HUES48 (cell line): ENCODE data around the gene CACNA2D2.
"Not testable (repeated sequence)": the region's sequence is repeated elsewhere in the genome, so short reads cannot be mapped to it uniquely, and the experiment has no call there.

Experiments
- H3K27ac ChIP-seq: one replicate; pipeline ENCODE4 v1.7.0; 2013; ENCODE audit warnings: low read depth, low read length, inconsistent platforms
- H3K27me3 ChIP-seq: 2 replicates; pipeline ENCODE4 v1.6.1; 2013; ENCODE audit warnings: mild to moderate bottlenecking, low read length; ENCODE audit not compliant: control insufficient read depth, insufficient read depth
- H3K36me3 ChIP-seq: 2 replicates; pipeline ENCODE4 v1.6.1; 2013; ENCODE audit warnings: low read length; ENCODE audit not compliant: control insufficient read depth, insufficient read depth
- H3K4me1 ChIP-seq: 2 replicates; pipeline ENCODE4 v1.6.1; 2013; ENCODE audit warnings: mild to moderate bottlenecking, low read length; ENCODE audit not compliant: control insufficient read depth, insufficient read depth
- H3K4me3 ChIP-seq: 2 replicates; pipeline ENCODE4 v1.5.1; 2013; ENCODE audit warnings: mild to moderate bottlenecking, low read depth, low read length
- H3K9ac ChIP-seq: 2 replicates; pipeline ENCODE4 v1.6.1; 2013; ENCODE audit warnings: mild to moderate bottlenecking, low read depth, low read length, moderate library complexity
- H3K9me3 ChIP-seq: 2 replicates; pipeline ENCODE4 v1.6.1; 2013; ENCODE audit warnings: low read length; ENCODE audit not compliant: control insufficient read depth, insufficient read depth

Gene CACNA2D2

GRCh38 chr3:50512908-50513307, 9.5 kb upstream of the CACNA2D2 start:
- not testable (repeated sequence) for H3K27me3 ChIP-seq, H3K27ac ChIP-seq, H3K9ac ChIP-seq, H3K9me3 ChIP-seq, H3K4me3 ChIP-seq, H3K36me3 ChIP-seq
- peaks cover 29% of the 10 kb centered on the region for H3K4me1 ChIP-seq

DNA sequence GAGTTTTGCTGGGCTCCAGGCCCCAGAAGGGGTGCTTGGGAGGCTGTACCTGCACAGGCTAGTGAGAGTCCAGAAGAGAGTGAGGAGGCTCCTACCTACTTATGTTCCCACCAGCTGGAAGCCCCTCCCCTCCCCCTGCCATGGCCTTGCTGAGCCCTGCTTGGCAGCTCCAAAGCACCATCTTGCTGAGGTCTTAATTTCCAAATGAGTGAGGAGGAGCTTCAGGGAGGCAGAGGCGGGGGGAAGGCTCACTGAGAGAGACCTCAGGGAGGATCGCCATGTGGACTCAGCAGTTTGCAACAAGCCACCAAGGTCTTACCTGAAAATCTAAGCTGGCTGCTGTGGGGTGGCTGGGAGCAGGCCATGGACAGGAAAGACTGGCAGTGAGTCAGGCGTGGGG, 8.7 kb upstream of the CACNA2D2 start:
- Histone ChIP-seq H3K9me3 (no peaks in the 10 kb centered on the region), H3K4me3 (no peak overlapping the region), H3K27ac (no peak overlapping the region), H3K36me3 (no peaks in the 10 kb centered on the region), H3K9ac (no peak overlapping the region), H3K4me1 (peaks cover 22% of the 10 kb centered on the region), H3K27me3 (no peaks in the 10 kb centered on the region; the same call in 1 of the 2 replicates)

DNA sequence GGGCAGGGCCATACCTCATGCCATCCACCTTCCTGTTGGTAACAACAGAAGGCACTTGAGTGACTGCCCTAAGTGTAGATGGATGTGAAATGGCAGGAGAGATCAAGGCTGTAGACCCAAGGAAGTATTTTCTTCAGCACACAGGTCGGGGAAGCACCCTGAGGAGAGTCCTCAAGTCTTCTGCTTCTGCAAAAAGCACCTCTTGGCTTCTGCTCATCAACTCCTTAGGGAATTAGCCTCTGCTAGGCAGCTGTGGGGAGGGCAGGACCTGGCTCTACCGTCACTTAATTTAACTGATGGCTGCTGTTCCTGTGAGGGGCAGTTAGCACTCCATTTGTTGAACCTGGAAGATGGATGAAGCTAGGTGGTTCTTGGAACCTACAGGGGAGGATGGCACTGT, 6.9 kb upstream of the CACNA2D2 start:
- Histone ChIP-seq H3K9me3 (no peaks in the 10 kb centered on the region), H3K9ac (no peak overlapping the region), H3K4me3 (no peak overlapping the region), H3K27ac (no peak overlapping the region), H3K36me3 (no peaks in the 10 kb centered on the region), H3K27me3 (peaks cover 4% of the 10 kb centered on the region; the same call in 1 of the 2 replicates), H3K4me1 (peaks cover 5% of the 10 kb centered on the region)

DNA sequence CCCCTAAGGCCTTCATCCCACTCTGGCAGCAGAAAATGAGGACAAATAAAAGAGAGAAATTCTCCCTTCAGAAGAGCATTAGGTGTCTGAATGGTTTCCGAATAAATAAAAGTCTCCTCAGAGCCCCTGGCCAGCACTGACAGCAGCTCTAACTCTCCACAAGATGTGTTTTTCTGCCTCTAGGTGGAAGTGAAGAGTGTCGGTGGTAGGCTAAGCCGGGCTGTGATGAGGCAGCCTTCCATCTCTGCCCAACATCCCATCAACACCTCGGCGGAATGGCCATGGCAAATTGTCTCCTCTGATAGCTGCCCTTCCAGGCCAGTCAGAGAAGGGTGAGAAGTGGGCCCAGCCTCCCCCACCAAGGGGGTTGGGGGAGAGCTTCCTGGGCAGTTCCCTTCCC, 6.3 kb upstream of the CACNA2D2 start:
- Histone ChIP-seq H3K9me3 (no peaks in the 10 kb centered on the region), H3K4me3 (no peak overlapping the region), H3K27ac (no peak overlapping the region), H3K9ac (no peak overlapping the region), H3K4me1 (no peaks in the 10 kb centered on the region), H3K36me3 (no peaks in the 10 kb centered on the region), H3K27me3 (peaks cover 10% of the 10 kb centered on the region; the same call in 1 of the 2 replicates)

DNA sequence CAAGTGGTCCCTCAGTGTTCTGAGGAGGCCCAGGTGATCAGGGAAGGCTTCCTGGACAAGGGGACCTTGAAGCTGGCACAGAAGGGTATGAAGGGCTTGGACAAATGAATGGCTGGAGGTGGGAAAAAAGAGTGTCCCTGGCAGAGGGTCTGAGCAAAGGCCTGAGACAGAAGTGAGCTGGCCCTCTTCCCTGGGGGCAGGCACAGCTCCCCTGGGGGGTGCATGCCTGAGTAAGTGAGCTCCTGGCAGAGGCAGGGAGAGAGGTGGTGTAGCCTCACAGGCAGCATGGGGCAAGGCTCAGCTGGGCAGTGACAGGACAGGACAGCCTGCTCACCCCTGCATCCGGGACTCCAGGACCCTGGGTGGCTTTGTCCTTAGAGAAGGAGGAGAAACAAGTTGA, 5.4 kb upstream of the CACNA2D2 start:
- Histone ChIP-seq H3K36me3 (no peaks in the 10 kb centered on the region), H3K4me3 (no peak overlapping the region), H3K9ac (no peak overlapping the region), H3K9me3 (no peaks in the 10 kb centered on the region), H3K27me3 (peaks cover 19% of the 10 kb centered on the region), H3K4me1 (no peaks in the 10 kb centered on the region), H3K27ac (no peak overlapping the region)

- Histone ChIP-seq H3K9ac (no peak overlapping the region), H3K27ac (no peak overlapping the region), H3K36me3 (no peaks in the 10 kb centered on the region), H3K27me3 (peaks cover 36% of the 10 kb centered on the region), H3K4me1 (peaks cover 10% of the 10 kb centered on the region; the same call in 1 of the 2 replicates), H3K4me3 (no peak overlapping the region), H3K9me3 (no peaks in the 10 kb centered on the region)
Observed at GRCh38 chr3:50506169-50506568, 2.7 kb upstream of the CACNA2D2 start.

DNA sequence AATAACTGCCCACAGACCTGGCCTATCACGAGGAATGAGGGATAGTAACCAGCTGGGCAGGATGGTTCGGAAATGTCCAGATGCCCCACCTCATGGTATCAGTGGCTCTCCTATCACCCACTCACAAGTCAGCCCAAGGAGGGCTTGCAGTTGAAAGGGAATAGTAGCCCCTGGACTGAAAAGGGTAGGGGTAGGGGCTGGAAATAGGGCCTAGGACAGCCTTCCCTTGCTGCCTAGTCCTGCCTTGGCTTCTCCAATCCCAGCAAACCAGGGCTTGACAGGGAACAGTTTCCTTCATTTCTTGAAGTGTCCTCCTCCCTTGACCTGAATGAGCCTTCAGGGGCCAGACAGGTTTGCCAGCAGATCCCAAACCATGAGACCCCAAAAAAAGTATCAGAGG, 1.2 kb upstream of the CACNA2D2 start:
- Histone ChIP-seq H3K4me3 (no peak overlapping the region), H3K9ac (no peak overlapping the region), H3K27ac (no peak overlapping the region), H3K4me1 (peaks cover 10% of the 10 kb centered on the region; the same call in 1 of the 2 replicates), H3K36me3 (no peaks in the 10 kb centered on the region), H3K9me3 (no peaks in the 10 kb centered on the region), H3K27me3 (peaks cover 41% of the 10 kb centered on the region)

DNA sequence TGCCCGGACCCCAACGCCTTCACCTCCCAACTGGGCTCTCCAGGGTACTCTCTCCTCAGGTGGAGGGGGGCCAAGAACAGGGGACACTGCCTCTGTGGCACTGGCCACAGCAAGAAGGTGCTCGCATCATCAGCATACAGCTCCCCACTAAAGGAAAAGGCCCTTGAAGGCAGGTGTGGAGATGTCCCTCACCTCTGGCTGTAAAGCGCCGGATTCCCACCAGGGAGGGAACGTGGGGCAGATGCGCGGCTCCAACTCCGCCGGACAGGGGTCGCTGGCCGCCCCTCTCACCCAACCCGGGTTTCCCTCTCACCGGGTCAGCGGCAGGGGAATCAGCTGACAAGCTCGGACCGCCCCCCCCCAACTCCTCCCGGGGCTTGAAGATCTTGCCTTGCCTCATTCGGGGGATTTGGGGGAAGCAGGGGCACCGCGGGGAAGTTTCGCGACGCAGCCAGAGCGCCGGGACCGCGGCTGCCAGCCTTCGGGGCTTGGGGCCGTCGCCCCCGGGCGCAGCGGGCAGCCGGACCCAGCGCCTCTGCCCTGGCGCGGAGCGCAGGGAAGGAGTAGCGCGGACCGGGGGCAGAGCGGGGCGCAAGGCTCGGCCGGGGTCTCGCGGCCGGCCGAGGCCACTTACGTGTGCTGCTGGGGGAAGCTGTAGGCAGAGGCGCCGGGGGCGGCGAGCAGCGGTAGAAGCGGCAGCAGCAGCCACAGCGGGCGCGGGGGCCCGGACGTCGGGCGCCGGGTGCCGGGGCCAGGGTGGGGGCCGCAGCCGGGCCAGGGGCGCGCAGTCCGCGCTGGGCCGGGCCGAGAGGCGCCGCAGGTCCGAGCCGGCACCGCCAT, 630 bp downstream of the CACNA2D2 start:
- H3K4me3 ChIP-seq = peak overlapping the region; percentile 73
- H3K36me3 ChIP-seq = no peaks in the 10 kb centered on the region
- peaks cover 11% of the 10 kb centered on the region; the same call in 1 of the 2 replicates for H3K4me1 ChIP-seq
- 0 out of 2 replicates have a peak overlapping the region, but pooled peaks have one; percentile 32 for H3K9ac ChIP-seq
- H3K27ac ChIP-seq = no peak overlapping the region
- H3K9me3 ChIP-seq = no peaks in the 10 kb centered on the region
- H3K27me3 ChIP-seq = peaks cover 41% of the 10 kb centered on the region

DNA sequence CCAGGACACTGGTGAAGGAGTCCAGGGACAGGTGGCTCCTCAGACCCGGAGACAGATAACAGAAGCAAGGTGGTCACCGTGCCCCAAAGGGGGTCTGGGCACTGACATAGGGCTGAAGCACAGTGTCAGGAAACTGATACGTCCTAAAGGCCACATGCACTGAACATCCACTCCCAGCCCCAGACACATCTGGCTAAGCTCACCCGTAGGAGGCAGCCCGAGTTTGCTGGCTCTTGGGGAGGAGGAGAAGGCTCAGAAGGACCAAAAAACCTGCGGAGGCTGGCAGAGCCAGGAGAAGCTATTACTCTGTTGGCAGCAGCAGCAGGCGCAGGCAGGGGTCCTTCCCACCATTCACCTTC, 1.2 kb downstream of the CACNA2D2 start:
- H3K27ac ChIP-seq = no peak overlapping the region
- H3K4me3 ChIP-seq = peak overlapping the region; percentile 73
- H3K36me3 ChIP-seq = no peaks in the 10 kb centered on the region
- 0 out of 2 replicates have a peak overlapping the region, but pooled peaks have one; percentile 32 for H3K9ac ChIP-seq
- H3K27me3 ChIP-seq = peaks cover 41% of the 10 kb centered on the region
- H3K4me1 ChIP-seq = peaks cover 17% of the 10 kb centered on the region; the same call in 1 of the 2 replicates
- H3K9me3 ChIP-seq = no peaks in the 10 kb centered on the region

- Histone ChIP-seq H3K9ac (no peak overlapping the region), H3K36me3 (no peaks in the 10 kb centered on the region), H3K27ac (peak overlapping the region; percentile 34), H3K27me3 (peaks cover 8% of the 10 kb centered on the region; the same call in 1 of the 2 replicates), H3K4me3 (peak overlapping the region; percentile 25; the same call in 1 of the 2 replicates), H3K9me3 (no peaks in the 10 kb centered on the region), H3K4me1 (peaks cover 36% of the 10 kb centered on the region)
Observed at GRCh38 chr3:50495609-50496423, 7.6 kb downstream of the CACNA2D2 start.

DNA sequence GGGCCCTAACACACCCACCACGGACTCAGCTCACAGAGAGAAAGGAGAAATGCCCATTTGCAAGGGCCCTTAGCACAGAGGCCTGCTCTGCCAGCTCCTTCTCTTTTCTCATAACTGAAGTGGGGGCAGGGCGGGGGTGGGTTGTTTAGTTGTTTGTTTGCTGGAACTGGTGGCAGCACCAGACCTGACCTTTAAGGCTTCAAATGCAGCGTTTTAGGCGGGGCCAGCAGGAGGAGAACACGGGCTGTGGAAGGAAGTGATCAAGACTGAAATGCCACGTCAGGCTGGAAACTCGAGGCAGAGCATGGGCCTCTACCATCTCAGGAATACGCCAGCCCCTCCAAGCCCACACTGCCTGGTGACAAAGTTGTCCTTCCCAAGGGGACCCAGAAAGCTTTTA, 9.3 kb downstream of the CACNA2D2 start:
- Histone ChIP-seq H3K4me3 (no peak overlapping the region), H3K4me1 (peaks cover 36% of the 10 kb centered on the region), H3K9me3 (no peaks in the 10 kb centered on the region), H3K36me3 (no peaks in the 10 kb centered on the region), H3K27ac (no peak overlapping the region), H3K9ac (no peak overlapping the region), H3K27me3 (0 out of 2 replicates have a peak, but pooled peaks cover 7% of the 10 kb centered on the region)
